Cortex of kidney (tissue), 1 donor: ENCODE results near the gene SLC2A9.
"Not testable (repeated sequence)": the region's sequence is repeated elsewhere in the genome, so short reads cannot be mapped to it uniquely, and the experiment has no call there.

Experiments used
- DNase-seq: peaks from one replicate; lab custom pipeline; 2025; lab: John Stamatoyannopoulos, UW

The SLC2A9 gene

GRCh38 chr4:9826551-9826950, 194.7 kb downstream of the SLC2A9 start:
- DNase-seq = no peak

GRCh38 chr4:9825049-9825448, 196.2 kb downstream of the SLC2A9 start:
- no peak for DNase-seq

- DNase-seq = no peak
Observed at GRCh38 chr4:9820343-9820742, 201.0 kb downstream of the SLC2A9 start.

GRCh38 chr4:9816285-9816684, 205.0 kb downstream of the SLC2A9 start:
- no peak for DNase-seq

- DNase-seq = no peak
Observed at GRCh38 chr4:9812501-9813340, 208.6 kb downstream of the SLC2A9 start.

GRCh38 chr4:9811806-9812205, 209.5 kb downstream of the SLC2A9 start:
- DNase-seq = no peak

GRCh38 chr4:9808077-9808476, 213.2 kb downstream of the SLC2A9 start:
- DNase-seq = no peak

GRCh38 chr4:9804918-9805317, 216.4 kb downstream of the SLC2A9 start:
- DNase-seq = no peak

GRCh38 chr4:9800848-9801247, 220.4 kb downstream of the SLC2A9 start:
- DNase-seq = no peak

- DNase-seq = not testable (repeated sequence)
Observed at GRCh38 chr4:9796641-9797040, 224.7 kb downstream of the SLC2A9 start.

GRCh38 chr4:9792381-9792780, 228.9 kb downstream of the SLC2A9 start:
- DNase-seq = no peak

GRCh38 chr4:9785891-9786290, 235.4 kb downstream of the SLC2A9 start:
- DNase-seq = not testable (repeated sequence)

GRCh38 chr4:9782136-9782436, 239.2 kb downstream of the SLC2A9 start:
- DNase-seq = no peak

- no peak for DNase-seq
Observed at GRCh38 chr4:9781343-9782135, 239.8 kb downstream of the SLC2A9 start, which contains the start of gene DRD5. Gene DRD5, plus strand, starts transcription at chr4:9781634. Its CDS starts 396 bp downstream, at chr4:9782030.
